BJ (cell line): Measurements from ENCODE around the gene TPSG1. TPM values are rescaled to one million over a fixed set of nuclear protein-coding genes. Genes with fewer than 3 reads are reported as not detected.

Source experiments
- CTCF ChIA-PET: fragments of 350-600 bp; formaldehyde crosslinking; extraction: SDS; loops from one replicate; lab custom pipeline; 2021; ENCODE audit warnings: antibody characterized with exemption, inconsistent platforms; lab: Yijun Ruan, JAX
- POLR2A ChIA-PET: fragments of 300-600 bp; sonication (Branson Sonifier 250); formaldehyde crosslinking; extraction: SDS; loops from one replicate; lab custom pipeline; 2021; ENCODE audit warnings: antibody characterized with exemption; lab: Charles Lee
- DNase-seq: peaks from one replicate; pipeline ENCODE4 v3.0.0-alpha.2; 2011; ENCODE audit warnings: low read depth
- H3K27me3 ChIP-seq: 2 replicates; pipeline ENCODE4 v1.6.0; 2011; ENCODE audit warnings: low read length; ENCODE audit not compliant: control insufficient read depth, insufficient read depth
- H3K36me3 ChIP-seq: 2 replicates; pipeline ENCODE4 v1.5.1; 2011; ENCODE audit warnings: low read length; ENCODE audit not compliant: control insufficient read depth, insufficient read depth
- H3K4me3 ChIP-seq: 2 replicates; pipeline ENCODE4 v1.5.1; 2011; ENCODE audit warnings: low read depth, mild to moderate bottlenecking, control low read depth, low read length
- polyA plus RNA-seq: library from polyadenylated mRNA; depleted of rRNA; stranded (reverse); fragments of >200 nt; gene quantifications from 2 replicates; pipeline ENCODE4 v1.2.3, GENCODE V29; 2011
- TF ChIP-seq, protein P1 (sequence below): IDR thresholded peaks from 2 replicates; pipeline ENCODE4 v1.5.1; 2011; ENCODE audit warnings: low read depth, mild to moderate bottlenecking, control low read depth, inconsistent platforms, low read length, moderate library complexity; ENCODE audit not compliant: insufficient read depth

Gene TPSG1
- polyA plus RNA-seq, 1 experiment: not detected

DNA sequence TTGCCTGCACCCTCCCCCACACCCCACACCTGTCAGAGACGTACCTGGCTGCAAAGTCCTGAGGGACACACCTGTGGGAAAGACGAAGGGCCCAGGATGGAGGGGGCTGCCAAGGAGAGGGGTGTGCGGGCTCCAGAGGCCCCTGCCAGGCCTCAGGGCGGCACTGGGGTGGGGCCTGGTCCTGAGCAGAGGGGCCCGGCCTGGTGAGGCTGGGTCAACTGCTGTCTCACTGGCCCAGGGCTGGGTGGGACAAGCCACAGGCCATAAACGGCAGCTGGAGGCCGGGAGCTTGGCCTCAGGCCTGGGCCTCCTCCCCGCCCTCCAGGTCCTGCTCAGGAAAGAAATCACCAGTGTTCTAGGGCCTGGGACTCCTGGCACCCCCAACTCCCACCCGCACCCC lies 510 bp downstream of the TPSG1 start:
- Histone ChIP-seq H3K27me3 (0 out of 2 replicates have a peak, but pooled peaks cover 2% of the 10 kb centered on the region), H3K4me3 (no peak overlapping the region), H3K36me3 (no peaks in the 10 kb centered on the region)
- TF ChIP-seq, protein P1, sequence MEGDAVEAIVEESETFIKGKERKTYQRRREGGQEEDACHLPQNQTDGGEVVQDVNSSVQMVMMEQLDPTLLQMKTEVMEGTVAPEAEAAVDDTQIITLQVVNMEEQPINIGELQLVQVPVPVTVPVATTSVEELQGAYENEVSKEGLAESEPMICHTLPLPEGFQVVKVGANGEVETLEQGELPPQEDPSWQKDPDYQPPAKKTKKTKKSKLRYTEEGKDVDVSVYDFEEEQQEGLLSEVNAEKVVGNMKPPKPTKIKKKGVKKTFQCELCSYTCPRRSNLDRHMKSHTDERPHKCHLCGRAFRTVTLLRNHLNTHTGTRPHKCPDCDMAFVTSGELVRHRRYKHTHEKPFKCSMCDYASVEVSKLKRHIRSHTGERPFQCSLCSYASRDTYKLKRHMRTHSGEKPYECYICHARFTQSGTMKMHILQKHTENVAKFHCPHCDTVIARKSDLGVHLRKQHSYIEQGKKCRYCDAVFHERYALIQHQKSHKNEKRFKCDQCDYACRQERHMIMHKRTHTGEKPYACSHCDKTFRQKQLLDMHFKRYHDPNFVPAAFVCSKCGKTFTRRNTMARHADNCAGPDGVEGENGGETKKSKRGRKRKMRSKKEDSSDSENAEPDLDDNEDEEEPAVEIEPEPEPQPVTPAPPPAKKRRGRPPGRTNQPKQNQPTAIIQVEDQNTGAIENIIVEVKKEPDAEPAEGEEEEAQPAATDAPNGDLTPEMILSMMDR: no peak
- DNase-seq: no peak
- CTCF ChIA-PET: no interaction called here
- POLR2A ChIA-PET: no interaction called here

DNA sequence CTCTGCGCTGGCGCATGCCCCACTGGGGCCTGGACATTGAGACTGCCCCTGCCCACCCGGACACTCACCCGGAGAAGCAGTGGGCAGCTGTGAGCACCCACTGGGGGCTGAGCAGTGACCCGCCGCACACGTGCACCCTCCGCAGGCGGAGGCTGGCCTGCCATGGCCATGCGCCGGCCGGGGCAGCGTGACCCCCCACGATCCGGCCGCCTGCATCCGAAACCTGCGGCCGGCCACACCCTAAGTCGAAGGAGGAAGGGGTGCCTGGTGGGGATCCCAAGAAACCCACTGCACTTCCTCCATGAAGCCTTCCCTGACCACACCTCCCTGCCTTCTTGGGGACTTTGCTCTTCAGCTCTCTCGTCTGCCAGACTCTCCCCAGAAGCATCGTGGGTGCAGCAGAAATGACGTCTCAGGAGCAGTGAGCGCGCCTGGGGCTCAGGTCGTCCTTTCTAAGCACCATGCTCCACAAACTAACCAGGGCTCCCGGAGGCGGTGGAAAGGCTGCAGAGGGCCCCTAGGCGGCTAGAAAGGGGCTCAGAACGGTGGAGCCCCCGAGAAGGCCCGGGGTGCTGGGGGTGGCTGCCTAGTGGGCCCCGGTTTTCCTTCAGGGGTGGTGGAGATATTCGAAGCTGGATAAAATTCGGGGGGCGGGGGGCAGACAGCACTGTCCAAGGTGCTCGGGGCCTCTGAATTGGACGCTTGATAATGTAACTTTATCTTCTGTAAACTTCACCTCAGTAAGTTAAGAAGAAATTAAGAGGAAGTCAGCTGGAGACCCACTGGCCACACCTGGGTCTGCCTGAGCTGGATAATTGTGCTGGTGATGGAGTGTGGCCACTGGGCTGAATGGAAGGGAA lies 1.5 kb downstream of the TPSG1 start:
- POLR2A ChIA-PET: no interaction called here
- Histone ChIP-seq H3K4me3 (no peak overlapping the region), H3K27me3 (0 out of 2 replicates have a peak, but pooled peaks cover 2% of the 10 kb centered on the region), H3K36me3 (no peaks in the 10 kb centered on the region)
- CTCF ChIA-PET: no interaction called here
- DNase-seq: no peak
- TF ChIP-seq, protein P1: no peak

DNA sequence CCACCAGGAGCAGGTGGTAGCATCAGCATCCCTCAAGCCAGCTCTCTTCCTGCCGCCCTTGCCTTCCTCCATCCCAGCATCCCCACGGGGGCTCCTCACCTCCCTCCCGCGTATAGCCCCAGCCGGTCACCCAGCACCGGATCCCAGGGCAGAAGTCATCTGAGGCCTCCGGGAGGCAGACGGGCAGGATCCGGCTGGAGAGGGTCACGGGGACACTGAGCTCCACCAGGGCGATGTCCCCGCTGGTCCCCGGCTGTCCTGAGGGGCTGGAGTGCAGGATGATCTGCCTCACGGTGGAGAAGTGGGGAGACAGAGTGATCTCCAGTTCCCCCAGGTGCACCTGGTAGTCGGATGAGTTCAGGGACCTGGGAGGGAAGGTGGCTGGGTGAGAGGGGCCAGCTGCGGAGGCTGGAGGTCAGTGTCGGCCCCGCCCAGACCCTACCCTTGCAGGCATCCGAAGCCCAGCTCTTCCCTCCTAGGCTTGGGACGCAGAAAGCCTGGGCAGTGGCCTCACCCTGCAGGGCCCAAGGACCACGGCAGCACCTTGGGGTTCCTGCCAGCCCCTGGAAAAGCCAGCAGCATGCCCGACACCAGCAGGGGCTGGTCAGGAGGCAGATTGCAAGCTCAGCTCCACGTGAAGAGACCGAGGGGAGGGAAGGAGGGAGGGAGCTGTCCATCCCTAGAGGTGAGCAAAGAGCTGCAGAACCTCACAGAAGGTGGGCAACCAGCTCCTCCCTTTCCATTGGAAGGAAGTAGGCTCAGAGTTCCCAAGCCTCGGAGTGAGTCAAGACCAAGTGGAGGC lies 2.3 kb downstream of the TPSG1 start:
- no peak for DNase-seq
- no peak overlapping the region for H3K4me3 ChIP-seq
- ChIA-PET CTCF (no interaction called here), POLR2A (no interaction called here)
- 0 out of 2 replicates have a peak, but pooled peaks cover 2% of the 10 kb centered on the region for H3K27me3 ChIP-seq
- TF ChIP-seq, protein P1: no peak
- H3K36me3 ChIP-seq: no peaks in the 10 kb centered on the region

DNA sequence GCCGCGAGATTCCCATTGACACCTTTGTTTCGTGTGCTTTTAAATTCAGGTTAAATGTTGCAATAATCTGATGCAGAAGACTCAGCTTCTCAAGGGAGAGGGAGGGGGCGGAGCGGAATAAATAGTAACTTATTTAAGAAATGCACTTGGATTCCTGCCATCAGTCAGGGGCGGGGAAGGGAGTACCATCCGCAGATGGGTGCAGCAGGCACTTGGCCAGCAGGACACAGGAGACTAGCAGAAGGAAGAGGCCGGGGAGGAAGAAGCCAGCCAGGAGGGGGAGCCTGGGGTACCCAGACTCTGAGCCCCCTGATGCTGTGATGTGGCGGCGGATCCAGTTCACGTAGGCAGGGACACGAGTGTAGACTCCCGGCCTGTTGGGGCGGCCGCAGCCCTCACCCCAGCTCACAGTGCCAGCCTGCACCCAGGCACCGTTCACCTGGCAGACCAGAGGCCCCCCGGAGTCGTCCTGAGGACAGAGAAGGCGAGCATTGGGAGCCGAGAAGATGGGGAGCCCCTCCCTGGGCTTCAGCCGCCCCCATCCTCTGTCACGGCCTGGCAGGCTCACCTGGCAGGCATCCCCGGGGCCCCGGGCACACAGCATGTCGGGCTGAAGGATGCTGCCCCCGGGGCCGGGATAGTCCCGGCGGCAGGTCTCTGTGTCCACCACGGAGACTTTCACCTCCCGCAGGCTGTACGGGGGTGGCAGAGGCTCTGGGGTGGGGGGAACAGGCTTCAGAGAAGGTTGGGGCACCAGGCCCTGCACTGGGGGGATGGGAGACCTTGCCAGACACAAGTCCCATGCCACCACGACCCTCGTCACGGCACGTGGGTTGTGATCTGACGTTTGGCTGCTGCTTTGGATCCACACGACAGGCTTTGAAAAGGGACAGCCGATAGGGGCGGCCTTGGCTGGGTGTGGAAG lies 3.2 kb downstream of the TPSG1 start:
- POLR2A ChIA-PET: no interaction called here
- no peak for DNase-seq
- no peak overlapping the region for H3K4me3 ChIP-seq
- 0 out of 2 replicates have a peak, but pooled peaks cover 2% of the 10 kb centered on the region for H3K27me3 ChIP-seq
- TF ChIP-seq, protein P1: no peak
- CTCF ChIA-PET: no interaction called here
- H3K36me3 ChIP-seq: no peaks in the 10 kb centered on the region
